Stomach (tissue), 9 donors: ENCODE measurements around the gene ZFAND6. TPM values are rescaled to one million over a fixed set of nuclear protein-coding genes. Genes with fewer than 3 reads are reported as not detected.
A peak's percentile ranks its signal among the peaks of the same experiment; 100 is the strongest.

Source experiments
- DNase-seq, 2 donors: peaks; one replicate each; pipeline versions ENCODE4 v3.0.0 to v3.0.0-alpha.2; 2013 to 2019
- H3K27ac ChIP-seq, 5 donors: fragments of 200-600 bp in 4 of 5; sonication (generic) in 4 of 5; one replicate each; pipeline ENCODE4 v1.5.1; 2013 to 2019; ENCODE audit warnings: mild to moderate bottlenecking in 1 of 5, moderate library complexity in 1 of 5
- H3K27me3 ChIP-seq, 3 donors: fragments of 200-600 bp; sonication (generic); one replicate each; pipeline ENCODE4 v1.5.1; 2017 to 2019; ENCODE audit warnings: mixed run types in 1 of 3
- H3K36me3 ChIP-seq, 4 donors: fragments of 200-600 bp; sonication (generic); 1 replicate in 3 of 4; 2 replicates in 1 of 4; pipeline ENCODE4 v1.5.1; 2016 to 2019
- H3K4me1 ChIP-seq, 4 donors: fragments of 200-600 bp; sonication (generic); one replicate each; pipeline ENCODE4 v1.5.1; 2016 to 2019
- H3K4me3 ChIP-seq, 4 donors: fragments of 200-600 bp; sonication (generic) in 3 of 4; one replicate each; pipeline ENCODE4 v1.5.1; 2016 to 2019; ENCODE audit warnings: mild to moderate bottlenecking in 1 of 4
- H3K9me3 ChIP-seq, 4 donors: fragments of 200-600 bp; sonication (generic); one replicate each; pipeline ENCODE4 v1.5.1; 2016 to 2019
- CTCF ChIP-seq, 7 experiments: fragments of 450-650 bp in 4 of 7; fragments of 200-600 bp in 3 of 7; sonication (generic) in 3 of 7; IDR thresholded peaks; one replicate each; pipeline ENCODE4 v1.5.1; 2016 to 2019; ENCODE audit warnings: antibody characterized with exemption in 7 of 7, control low read depth in 2 of 7, mild to moderate bottlenecking in 1 of 7
- EP300 ChIP-seq: sonication (generic); formaldehyde crosslinking; IDR thresholded peaks from one replicate; pipeline ENCODE4 v1.6.1; 2017; ENCODE audit warnings: antibody characterized with exemption
- POLR2A ChIP-seq, 4 donors: fragments of 450-650 bp; IDR thresholded peaks; one replicate each; pipeline ENCODE4 v1.6.1; 2016; ENCODE audit warnings: antibody characterized with exemption in 4 of 4, control low read depth in 2 of 4, mild to moderate bottlenecking in 1 of 4, moderate library complexity in 1 of 4
- POLR2AphosphoS5 ChIP-seq, 3 donors: sonication (generic); formaldehyde crosslinking; IDR thresholded peaks; one replicate each; pipeline ENCODE4 v1.6.1; 2016; ENCODE audit warnings: antibody characterized with exemption in 3 of 3
- WGBS, 5 donors: extraction: QIAGEN DNeasy Blood & Tissue Kit in 3 of 5; methylation state at CpG; one replicate each; pipeline versions ENCODE4 v1.1.5 to v1.1.7; 2013 to 2018; 5-methylcytosine and 5-hydroxymethylcytosine counted together
- intact Hi-C: fragments of 100-400 bp; cut with DNase I; formaldehyde crosslinking; loops from one replicate; pipeline ENCODE4 v1.15.1; 2023; ENCODE audit warnings: low total_unique reads
- polyA plus RNA-seq, 3 donors: library from polyadenylated mRNA; stranded (reverse); fragments of 200-250 nt; gene quantifications; one replicate each; pipeline ENCODE4 v1.2.3, GENCODE V29; 2013
- total RNA-seq, 5 donors: library from RNA; depleted of rRNA; stranded (reverse); fragments of >200 nt; gene quantifications; one replicate each; pipeline versions ENCODE4 v1.1.0 to v1.2.3, GENCODE V29; 2014 to 2016
- donor health status: healthy with polysubstance abuse.
- donor health status: Bipolar disorder and iron deficiency.
- donor health status: healthy.

The ZFAND6 gene
- total and polyA plus RNA-seq, 8 donors: 12.2 to 271 (median 66.4) TPM

GRCh38 chr15:80179025-80179759 is 119.7 kb downstream of the ZFAND6 start:
- DNase-seq: peak in 1 of 2 donors; percentile 34
- TF ChIP-seq POLR2A (IDR thresholded peaks at IDR 0.05): no peak
- peak in 2 of 3 donors; percentile 53 to 61 for TF ChIP-seq POLR2AphosphoS5 (IDR thresholded peaks at IDR 0.05)
- WGBS, 5 donors: 82 to 86% (median 83%) methylated on average over 15 to 17 of the region's 17 CpGs
- Histone ChIP-seq H3K27me3 (no peaks in the 10 kb centered on the region), H3K4me3 (no peak overlapping the region), H3K36me3 (peaks cover 4 to 95% (median 55%) of the 10 kb centered on the region in 4 donors), H3K9me3 (no peaks in the 10 kb centered on the region), H3K4me1 (peaks cover 4 to 19% (median 12%) of the 10 kb centered on the region in 4 donors), H3K27ac (peak overlapping the region in 4 of 5 donors; percentile 30 to 60 (median 49))
- intact Hi-C loops: no loop called here

- H3K4me1 ChIP-seq: peaks cover 4 to 16% (median 10%) of the 10 kb centered on the region in 4 donors
- H3K27me3 ChIP-seq: no peaks in the 10 kb centered on the region
- DNase-seq: no peak
- H3K27ac ChIP-seq: peak overlapping the region in 2 of 5 donors; percentile 60
- H3K36me3 ChIP-seq: peaks cover 4 to 95% (median 55%) of the 10 kb centered on the region in 4 donors
- TF ChIP-seq CTCF (IDR thresholded peaks at IDR 0.05) (no peak), EP300 (no peak), POLR2AphosphoS5 (IDR thresholded peaks at IDR 0.05) (no peak), POLR2A (IDR thresholded peaks at IDR 0.05) (no peak)
- no peaks in the 10 kb centered on the region for H3K9me3 ChIP-seq
- no peak overlapping the region for H3K4me3 ChIP-seq
- intact Hi-C loops: no loop called here
- WGBS, 5 donors: 86 to 92% (median 91%) methylated on average over 15 to 16 of the region's 16 CpGs
Observed at GRCh38 chr15:80179935-80180334, 120.5 kb downstream of the ZFAND6 start.

- no peaks in the 10 kb centered on the region for H3K27me3 ChIP-seq
- peaks cover 4 to 95% (median 58%) of the 10 kb centered on the region in 4 donors for H3K36me3 ChIP-seq
- intact Hi-C loops: no loop called here
- no peak for TF ChIP-seq CTCF (IDR thresholded peaks at IDR 0.05)
- no peak for TF ChIP-seq POLR2AphosphoS5 (IDR thresholded peaks at IDR 0.05)
- no peak for TF ChIP-seq POLR2A (IDR thresholded peaks at IDR 0.05)
- no peak for TF ChIP-seq EP300
- H3K9me3 ChIP-seq: no peaks in the 10 kb centered on the region
- H3K4me1 ChIP-seq: peaks cover 4 to 16% (median 10%) of the 10 kb centered on the region in 4 donors
- DNase-seq: no peak
- no peak overlapping the region for H3K4me3 ChIP-seq
- no peak overlapping the region for H3K27ac ChIP-seq
- 84 to 89% (median 86%) methylated on average over 7 of the region's 7 CpGs for WGBS, 5 donors
Observed at GRCh38 chr15:80180468-80180867, 121.0 kb downstream of the ZFAND6 start.

- Histone ChIP-seq H3K27ac (no peak overlapping the region), H3K9me3 (no peaks in the 10 kb centered on the region), H3K4me3 (no peak overlapping the region), H3K27me3 (no peaks in the 10 kb centered on the region), H3K4me1 (peaks cover 4 to 16% (median 10%) of the 10 kb centered on the region in 4 donors), H3K36me3 (peaks cover 7 to 96% (median 62%) of the 10 kb centered on the region in 4 donors)
- TF ChIP-seq CTCF (IDR thresholded peaks at IDR 0.05) (no peak), POLR2AphosphoS5 (IDR thresholded peaks at IDR 0.05) (no peak), EP300 (no peak), POLR2A (IDR thresholded peaks at IDR 0.05) (no peak)
- no peak for DNase-seq
- 91 to 96% (median 93%) methylated on average over 10 of the region's 10 CpGs for WGBS, 5 donors
- intact Hi-C loops: no loop called here
Observed at GRCh38 chr15:80180986-80181385, 121.5 kb downstream of the ZFAND6 start.
